Right lobe of liver (tissue), 6 donors: ENCODE measurements around the gene KBTBD12. TPM values are rescaled to one million over a fixed set of nuclear protein-coding genes. Genes with fewer than 3 reads are reported as not detected.

Experiments used
- ATAC-seq, 4 donors: fragments of 200-7000 bp; cut with Tn5 transposase; one replicate each; pipeline ENCODE4 v1.9.1; 2020; ENCODE audit warnings: mild to moderate bottlenecking in 4 of 4, moderate library complexity in 4 of 4
- DNase-seq, 3 donors: peaks; one replicate each; pipeline ENCODE4 v3.0.0-alpha.2; 2020
- H3K27ac ChIP-seq, 3 donors: fragments of 200-600 bp; one replicate each; pipeline ENCODE4 v1.8.0; 2022
- H3K27me3 ChIP-seq, 2 donors: fragments of 200-600 bp; one replicate each; pipeline ENCODE4 v1.8.0; 2022
- H3K36me3 ChIP-seq, 4 donors: fragments of 200-600 bp; sonication (generic) in 1 of 4; one replicate each; pipeline versions ENCODE4 v1.5.1 to v1.8.0; 2017 to 2022; ENCODE audit warnings: control low read depth in 1 of 4
- H3K4me1 ChIP-seq, 4 donors: fragments of 200-600 bp; sonication (generic) in 1 of 4; one replicate each; pipeline versions ENCODE4 v1.5.1 to v1.8.0; 2017 to 2022; ENCODE audit warnings: control low read depth in 1 of 4
- H3K4me3 ChIP-seq, 3 donors: fragments of 200-600 bp; one replicate each; pipeline ENCODE4 v1.8.0; 2022
- H3K9me3 ChIP-seq, 4 donors: fragments of 200-600 bp; sonication (generic) in 1 of 4; one replicate each; pipeline versions ENCODE4 v1.5.1 to v1.8.0; 2017 to 2022; ENCODE audit warnings: control low read depth in 1 of 4
- POLR2A ChIP-seq: fragments of 450-650 bp; IDR thresholded peaks from one replicate; pipeline ENCODE4 v1.6.1; 2017; ENCODE audit warnings: antibody characterized with exemption, mild to moderate bottlenecking
- WGBS: methylation state at CpG from one replicate; pipeline ENCODE4 v1.1.6; 2018; ENCODE audit warnings: low coverage, low lambda C conversion rate; ENCODE audit not compliant: insufficient coverage; ENCODE audit errors: missing lambda C conversion rate; 5-methylcytosine and 5-hydroxymethylcytosine counted together
- intact Hi-C, 2 donors: fragments of 100-400 bp; cut with DNase I; formaldehyde crosslinking; loops; one replicate each; pipeline versions ENCODE4 v1.11.2 to v1.14.1; 2022
- total RNA-seq, 6 experiments: library from RNA; depleted of rRNA in 2 of 6; stranded (reverse); fragments of >200 nt in 2 of 6; fragmentation: NEBNext Ultra II Directional in 3 of 6; extraction: Animal tissue kit (Norgen Biotek cat#: 25700) in 3 of 6; gene quantifications; one replicate each; pipeline versions ENCODE4 v1.1.0 to v1.2.4, GENCODE V29; 2016 to 2023
- TF ChIP-seq, protein P1 (sequence below), 4 donors: fragments of 200-600 bp in 3 of 4; fragments of 450-650 bp in 1 of 4; IDR thresholded peaks; one replicate each; pipeline versions ENCODE4 v1.5.1 to v1.8.0; 2016 to 2022; ENCODE audit warnings: antibody characterized with exemption in 4 of 4, mild to moderate bottlenecking in 2 of 4
- donor health status: DM: no; HTN: yes; CAD: no.
- donor health status: DM: no; HTN: no; CAD: no.
- donor health status: DM: no; HTN: no; CAD: no.
- donor health status: DM: no; HTN: yes; CAD: no.
- donor health status: DM: no; HTN: yes; CAD: no.

The KBTBD12 gene
- total RNA-seq, 6 experiments from 2014 or later, result 0.22 TPM; not detected in 5

DNA sequence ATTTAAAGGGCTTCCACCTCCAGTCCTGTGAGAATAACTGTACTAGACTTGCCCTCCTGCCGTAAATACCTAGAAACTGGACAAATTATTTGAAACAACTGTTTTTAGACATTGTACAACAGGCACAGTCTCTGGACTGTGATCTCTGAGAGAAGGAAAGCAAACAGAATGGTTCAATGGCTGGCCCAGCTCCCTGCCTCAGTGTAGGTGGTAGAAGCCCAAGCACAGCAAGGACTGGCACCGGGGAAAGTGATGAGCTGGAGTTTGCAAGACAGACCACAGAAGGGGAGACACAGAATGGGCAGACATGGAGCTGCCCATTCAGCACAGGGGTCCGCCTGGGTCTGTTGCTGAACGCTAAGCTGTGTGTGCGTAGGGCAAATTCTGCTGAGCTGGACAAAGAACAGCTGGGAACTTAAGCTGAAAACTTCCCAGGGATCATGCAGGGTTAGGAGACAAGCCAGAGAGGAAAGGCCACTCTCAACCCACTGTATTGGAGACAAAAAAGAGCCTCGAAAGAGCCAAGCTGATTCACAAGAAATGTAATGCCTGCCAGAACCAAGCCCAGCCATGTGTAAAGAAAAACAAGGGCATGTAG, 84.6 kb downstream of the KBTBD12 start:
- no peaks in the 10 kb centered on the region for H3K9me3 ChIP-seq
- ATAC-seq (peak; percentile 83 to 93 (median 86)), DNase-seq (peak in 1 of 3 donors; percentile 76)
- no peak overlapping the region for H3K4me3 ChIP-seq
- H3K4me1 ChIP-seq, result peaks cover 0 to 29% (median 13%) of the 10 kb centered on the region in 4 donors
- WGBS, result 13% methylated on average over 3 of the region's 6 CpGs
- no peaks in the 10 kb centered on the region for H3K27me3 ChIP-seq
- no peaks in the 10 kb centered on the region for H3K36me3 ChIP-seq
- intact Hi-C loops, result no loop called here
- no peak for TF ChIP-seq POLR2A
- TF ChIP-seq, protein P1, sequence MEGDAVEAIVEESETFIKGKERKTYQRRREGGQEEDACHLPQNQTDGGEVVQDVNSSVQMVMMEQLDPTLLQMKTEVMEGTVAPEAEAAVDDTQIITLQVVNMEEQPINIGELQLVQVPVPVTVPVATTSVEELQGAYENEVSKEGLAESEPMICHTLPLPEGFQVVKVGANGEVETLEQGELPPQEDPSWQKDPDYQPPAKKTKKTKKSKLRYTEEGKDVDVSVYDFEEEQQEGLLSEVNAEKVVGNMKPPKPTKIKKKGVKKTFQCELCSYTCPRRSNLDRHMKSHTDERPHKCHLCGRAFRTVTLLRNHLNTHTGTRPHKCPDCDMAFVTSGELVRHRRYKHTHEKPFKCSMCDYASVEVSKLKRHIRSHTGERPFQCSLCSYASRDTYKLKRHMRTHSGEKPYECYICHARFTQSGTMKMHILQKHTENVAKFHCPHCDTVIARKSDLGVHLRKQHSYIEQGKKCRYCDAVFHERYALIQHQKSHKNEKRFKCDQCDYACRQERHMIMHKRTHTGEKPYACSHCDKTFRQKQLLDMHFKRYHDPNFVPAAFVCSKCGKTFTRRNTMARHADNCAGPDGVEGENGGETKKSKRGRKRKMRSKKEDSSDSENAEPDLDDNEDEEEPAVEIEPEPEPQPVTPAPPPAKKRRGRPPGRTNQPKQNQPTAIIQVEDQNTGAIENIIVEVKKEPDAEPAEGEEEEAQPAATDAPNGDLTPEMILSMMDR (IDR thresholded peaks at IDR 0.05), result no peak
- peak overlapping the region in 2 of 3 donors; percentile 38 to 64 for H3K27ac ChIP-seq

GRCh38 chr3:128001576-128001975, 86.5 kb downstream of the KBTBD12 start:
- intact Hi-C loops, result no loop called here
- Histone ChIP-seq H3K27me3 (no peaks in the 10 kb centered on the region), H3K36me3 (no peaks in the 10 kb centered on the region), H3K4me3 (no peak overlapping the region), H3K27ac (no peak overlapping the region), H3K4me1 (peaks cover 0 to 35% (median 15%) of the 10 kb centered on the region in 4 donors), H3K9me3 (no peaks in the 10 kb centered on the region)
- ATAC-seq, result no peak
- 43% methylated on average over 1 of the region's 3 CpGs for WGBS
- TF ChIP-seq, protein P1 (IDR thresholded peaks at IDR 0.05), result no peak
- TF ChIP-seq POLR2A, result no peak
- no peak for DNase-seq

GRCh38 chr3:128004661-128005060, 89.6 kb downstream of the KBTBD12 start:
- no peaks in the 10 kb centered on the region for H3K36me3 ChIP-seq
- peak; percentile 58 to 76 (median 71) for DNase-seq
- H3K4me1 ChIP-seq, result peaks cover 0 to 29% (median 10%) of the 10 kb centered on the region in 4 donors

GRCh38 chr3:128006061-128007032, 91.3 kb downstream of the KBTBD12 start:
- Histone ChIP-seq H3K9me3 (no peaks in the 10 kb centered on the region), H3K4me1 (peaks cover 0 to 34% (median 15%) of the 10 kb centered on the region in 4 donors), H3K4me3 (no peak overlapping the region), H3K36me3 (no peaks in the 10 kb centered on the region), H3K27me3 (no peaks in the 10 kb centered on the region), H3K27ac (no peak overlapping the region)
- ATAC-seq (no peak), DNase-seq (no peak)
- intact Hi-C loops, result no loop called here
- TF ChIP-seq, protein P1 (IDR thresholded peaks at IDR 0.05), result no peak
- no peak for TF ChIP-seq POLR2A
- WGBS, result 58% methylated on average over 13 of the region's 30 CpGs

More at GRCh38 chr3:128004661-128005060, 89.6 kb downstream of the KBTBD12 start:
- peak; percentile 79 to 86 (median 84) for ATAC-seq
- Histone ChIP-seq H3K4me3 (no peak overlapping the region), H3K27me3 (no peaks in the 10 kb centered on the region), H3K27ac (no peak overlapping the region), H3K9me3 (no peaks in the 10 kb centered on the region)
- no peak for TF ChIP-seq POLR2A
- TF ChIP-seq, protein P1 (IDR thresholded peaks at IDR 0.05), result no peak
- 31% methylated on average over 3 of the region's 8 CpGs for WGBS
- intact Hi-C loops, result no loop called here
